Gastrocnemius medialis (tissue), 4 donors: ENCODE data around the gene PKP4. TPM values are rescaled to one million over a fixed set of nuclear protein-coding genes. Genes with fewer than 3 reads are reported as not detected.

Experiments used
- ATAC-seq, 2 donors: fragments of 150-250 bp; one replicate each; pipeline ENCODE4 v1.9.1; 2016
- DNase-seq, 2 donors: peaks; one replicate each; pipeline ENCODE4 v3.0.0-alpha.2; 2019
- H3K27ac ChIP-seq, 4 donors: fragments of 200-600 bp; sonication (generic); 1 replicate in 1 of 4; 2 replicates in 3 of 4; pipeline ENCODE4 v1.5.1; 2016 to 2018; ENCODE audit warnings: mild to moderate bottlenecking in 2 of 4, moderate library complexity in 1 of 4
- H3K27me3 ChIP-seq, 3 donors: fragments of 200-600 bp; sonication (generic) in 2 of 3; 1 replicate in 1 of 3; 2 replicates in 2 of 3; pipeline versions ENCODE4 v1.5.1 to v1.6.0; 2016 to 2019; ENCODE audit warnings: mild to moderate bottlenecking in 1 of 3, moderate library complexity in 1 of 3
- H3K36me3 ChIP-seq, 2 donors: fragments of 200-600 bp; sonication (generic) in 1 of 2; one replicate each; pipeline ENCODE4 v1.5.1; 2017 to 2018
- H3K4me1 ChIP-seq, 2 donors: fragments of 200-600 bp; sonication (generic) in 1 of 2; one replicate each; pipeline ENCODE4 v1.5.1; 2016 to 2017; ENCODE audit warnings: mild to moderate bottlenecking in 2 of 2
- H3K4me3 ChIP-seq, 4 donors: fragments of 200-600 bp; sonication (generic) in 3 of 4; 1 replicate in 1 of 4; 2 replicates in 3 of 4; pipeline ENCODE4 v1.5.1; 2016 to 2019; ENCODE audit warnings: mild to moderate bottlenecking in 2 of 4
- H3K9me3 ChIP-seq, 3 donors: fragments of 200-600 bp; sonication (generic) in 2 of 3; 1 replicate in 1 of 3; 2 replicates in 2 of 3; pipeline ENCODE4 v1.5.1; 2016 to 2019
- CTCF ChIP-seq, 5 experiments: fragments of 450-650 bp in 3 of 5; fragments of 200-600 bp in 2 of 5; sonication (generic) in 2 of 5; IDR thresholded peaks in 4 of 5; conservative IDR thresholded peaks in 1 of 5; 1 replicate in 4 of 5; 2 replicates in 1 of 5; pipeline ENCODE4 v1.5.1; 2016 to 2019; ENCODE audit warnings: antibody characterized with exemption in 5 of 5, mild to moderate bottlenecking in 3 of 5, moderate library complexity in 3 of 5
- POLR2A ChIP-seq, 2 donors: fragments of 450-650 bp; IDR thresholded peaks; one replicate each; pipeline ENCODE4 v1.6.1; 2017; ENCODE audit warnings: antibody characterized with exemption in 2 of 2, mild to moderate bottlenecking in 2 of 2, moderate library complexity in 2 of 2
- in situ Hi-C, 4 donors: fragments of 200-750 bp; cut with MboI; loops; one replicate each; pipeline versions ENCODE4 v1.15.0 to v1.8.0; 2017; ENCODE audit warnings: low sequenced_read_pairs in 4 of 4
- intact Hi-C: fragments of 100-400 bp; cut with DNase I; formaldehyde crosslinking; loops from one replicate; pipeline ENCODE4 v1.15.1; 2023; ENCODE audit warnings: low total_unique reads
- total RNA-seq, 4 donors: library from RNA; depleted of rRNA; stranded (reverse); fragments of >200 nt; gene quantifications; one replicate each; pipeline versions ENCODE4 v1.1.0 to v1.2.3, GENCODE V29; 2016

Gene PKP4
- total RNA-seq, 4 donors from 2014 or later, result 15.3 to 36.0 (median 25.6) TPM

- DNase-seq, result no peak
- ATAC-seq, result no peak
- Histone ChIP-seq H3K27me3 (no peaks in the 10 kb centered on the region), H3K9me3 (no peaks in the 10 kb centered on the region), H3K4me1 (no peaks in the 10 kb centered on the region), H3K36me3 (no peaks in the 10 kb centered on the region), H3K4me3 (no peak overlapping the region), H3K27ac (no peak overlapping the region)
- no peak for TF ChIP-seq POLR2A (IDR thresholded peaks at IDR 0.05)
- no peak for TF ChIP-seq CTCF (IDR thresholded peaks at IDR 0.05 in 4 of 5, conservative IDR thresholded peaks at IDR 0.05 in 1 of 5)
- in situ Hi-C loops (loop anchor here in 1 of 4 donors (25.0 kb wide), 1 partner anchor 541 kb away; no protein-coding TSS in a partner anchor), intact Hi-C loops (no loop called here)
These were observed 271.7 kb downstream of the PKP4 start for GRCh38 chr2:158728422-158728821.

GRCh38 chr2:158729451-158729850 is 272.7 kb downstream of the PKP4 start:
- no peaks in the 10 kb centered on the region for H3K27me3 ChIP-seq
- ATAC-seq (no peak), DNase-seq (no peak)
- in situ Hi-C loops, result loop anchor here in 1 of 4 donors (25.0 kb wide), 1 partner anchor 542 kb away; no protein-coding TSS in a partner anchor
- no peaks in the 10 kb centered on the region for H3K4me1 ChIP-seq
- no peaks in the 10 kb centered on the region for H3K36me3 ChIP-seq
- no peak overlapping the region for H3K4me3 ChIP-seq
- H3K9me3 ChIP-seq, result no peaks in the 10 kb centered on the region
- no peak for TF ChIP-seq CTCF (IDR thresholded peaks at IDR 0.05 in 4 of 5, conservative IDR thresholded peaks at IDR 0.05 in 1 of 5)
- intact Hi-C loops, result no loop called here
- H3K27ac ChIP-seq, result no peak overlapping the region

GRCh38 chr2:158729873-158730620 is 273.3 kb downstream of the PKP4 start:
- Histone ChIP-seq H3K27ac (no peak overlapping the region), H3K4me3 (no peak overlapping the region), H3K27me3 (no peaks in the 10 kb centered on the region), H3K9me3 (no peaks in the 10 kb centered on the region), H3K36me3 (no peaks in the 10 kb centered on the region), H3K4me1 (no peaks in the 10 kb centered on the region)
- intact Hi-C loops, result no loop called here
- in situ Hi-C loops, result loop anchor here in 1 of 4 donors (25.0 kb wide), 1 partner anchor 543 kb away; no protein-coding TSS in a partner anchor
- DNase-seq (no peak), ATAC-seq (no peak)
- no peak for TF ChIP-seq POLR2A (IDR thresholded peaks at IDR 0.05)
- no peak for TF ChIP-seq CTCF (IDR thresholded peaks at IDR 0.05 in 4 of 5, conservative IDR thresholded peaks at IDR 0.05 in 1 of 5)

GRCh38 chr2:158730621-158731140 is 273.9 kb downstream of the PKP4 start:
- DNase-seq (no peak), ATAC-seq (no peak)
- no peaks in the 10 kb centered on the region for H3K4me1 ChIP-seq
- in situ Hi-C loops (loop anchor here in 1 of 4 donors (25.0 kb wide), 1 partner anchor 543 kb away; no protein-coding TSS in a partner anchor), intact Hi-C loops (no loop called here)
- no peaks in the 10 kb centered on the region for H3K36me3 ChIP-seq
- no peaks in the 10 kb centered on the region for H3K9me3 ChIP-seq
- TF ChIP-seq CTCF (IDR thresholded peaks at IDR 0.05 in 4 of 5, conservative IDR thresholded peaks at IDR 0.05 in 1 of 5) (no peak), POLR2A (IDR thresholded peaks at IDR 0.05) (no peak)
- no peaks in the 10 kb centered on the region for H3K27me3 ChIP-seq
- no peak overlapping the region for H3K4me3 ChIP-seq
- no peak overlapping the region for H3K27ac ChIP-seq
